Activated CD4-positive, alpha-beta T cell treated with anti-CD3 and anti-CD28 coated beads, Interleukin-2, amount 50 U/mL, for 1 hour (primary cell): ENCODE data around the gene MUC6.
"Not testable (repeated sequence)": the region's sequence is repeated elsewhere in the genome, so short reads cannot be mapped to it uniquely, and the experiment has no call there.

Source experiments
- DNase-seq: peaks from one replicate; pipeline ENCODE4 v3.0.0-alpha.2; 2020

The MUC6 gene

DNA sequence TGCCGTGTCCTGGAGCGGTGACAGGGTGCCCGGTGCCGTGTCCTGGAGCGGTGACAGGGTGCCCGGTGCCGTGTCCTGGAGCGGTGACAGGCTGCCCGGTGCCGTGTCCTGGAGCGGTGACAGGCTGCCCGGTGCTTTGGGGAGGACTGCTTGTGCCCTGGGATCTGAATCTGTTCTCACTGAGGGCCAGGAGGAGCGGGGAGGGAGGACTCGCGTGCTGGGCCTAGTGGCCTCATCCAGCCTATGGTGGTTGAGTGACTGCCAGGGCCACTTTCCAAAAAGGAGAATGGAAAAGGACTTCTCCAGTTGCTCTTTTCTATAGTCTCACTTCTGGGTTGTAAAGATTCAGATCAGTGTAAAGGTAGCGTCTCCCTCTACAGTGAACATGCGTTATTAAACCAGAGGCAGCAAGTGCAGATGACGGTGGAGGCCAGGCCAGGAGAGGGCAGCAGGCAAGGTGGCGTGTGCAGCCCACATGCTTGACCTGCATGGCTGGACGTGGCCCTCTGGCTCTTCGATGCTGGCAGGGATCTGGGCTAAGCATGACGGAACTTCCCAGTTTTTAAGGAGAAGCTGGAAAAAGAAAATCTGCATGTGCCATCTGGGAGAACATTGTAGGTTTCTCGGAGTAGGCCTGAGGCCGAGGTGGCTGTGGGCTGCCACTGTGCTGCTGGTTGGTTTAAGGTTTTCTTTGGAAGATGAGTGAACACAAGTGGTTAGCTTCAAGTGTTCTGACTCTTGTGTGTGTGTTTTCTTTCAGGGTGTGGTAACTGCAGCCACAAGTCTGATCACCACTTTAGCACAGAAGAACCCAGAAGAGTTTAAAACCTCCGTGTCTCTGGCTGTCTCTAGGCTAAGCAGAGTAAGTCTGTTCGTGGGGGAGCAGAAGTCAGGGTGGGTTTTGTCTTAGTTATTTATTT, 55.8 kb downstream of the MUC6 start:
- DNase-seq: no peak

DNA sequence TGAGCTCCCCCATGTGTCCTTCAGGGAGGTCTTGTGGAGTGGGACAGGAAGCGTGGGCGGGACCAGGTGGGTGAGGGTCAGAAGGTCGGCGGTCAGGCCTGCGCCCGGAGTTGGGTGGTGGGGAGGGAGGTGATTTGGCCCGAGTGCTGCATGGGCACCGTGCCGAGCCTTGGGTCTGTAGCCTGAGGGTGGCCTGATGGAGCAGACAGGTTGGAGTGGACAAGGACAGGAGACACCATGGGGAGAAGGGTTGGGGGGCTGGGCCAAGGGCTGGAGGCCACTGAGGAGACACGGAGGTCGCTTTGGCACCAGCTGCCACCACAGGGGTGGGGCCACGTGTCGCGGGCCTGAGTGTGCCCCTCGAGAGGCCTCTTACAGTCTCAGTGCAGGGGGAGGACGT, 57.7 kb downstream of the MUC6 start:
- no peak for DNase-seq

DNA sequence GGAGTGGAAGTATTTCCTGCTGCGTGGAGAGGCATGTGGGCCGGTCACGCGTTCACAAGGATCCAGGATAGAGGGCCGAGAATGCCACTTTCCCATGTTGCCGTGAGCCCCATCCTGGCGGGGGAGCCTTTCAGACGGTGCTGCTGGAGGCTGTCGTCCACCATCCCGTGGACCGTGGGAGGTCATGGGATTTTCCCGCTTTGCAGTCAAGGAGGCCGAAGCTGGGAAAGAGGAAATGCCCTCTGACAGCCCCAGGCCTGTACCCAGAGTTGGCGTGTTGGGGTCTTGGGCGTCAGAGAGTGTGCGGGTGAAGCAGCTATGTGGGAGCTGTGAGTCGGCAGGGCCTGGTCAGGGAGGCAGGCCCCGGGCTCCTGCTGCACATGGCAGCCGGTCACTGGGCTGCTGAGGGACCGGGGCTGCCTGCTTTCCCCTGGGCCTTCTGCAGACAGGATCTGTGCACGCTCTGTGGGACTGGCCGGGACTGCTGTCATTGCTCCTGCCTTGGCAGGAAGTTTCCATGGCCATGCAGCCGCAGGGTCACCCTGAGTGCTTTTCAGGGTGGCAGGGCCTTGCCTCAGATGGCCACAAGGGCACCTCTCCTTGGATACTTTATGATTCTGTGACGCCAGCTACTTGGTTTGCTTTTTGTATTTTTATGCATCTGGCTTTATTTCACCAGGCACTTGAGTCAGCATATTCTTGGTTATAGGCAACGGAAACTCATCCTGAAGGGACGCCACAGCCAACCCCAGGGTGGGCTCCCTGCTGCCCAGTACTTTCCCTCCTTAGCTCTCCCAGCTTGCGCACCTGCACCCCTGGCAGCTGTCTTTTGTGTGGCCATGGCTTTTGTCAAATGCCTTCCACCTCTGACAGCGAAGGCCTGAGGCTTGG, 58.4 kb downstream of the MUC6 start:
- DNase-seq: no peak

DNA sequence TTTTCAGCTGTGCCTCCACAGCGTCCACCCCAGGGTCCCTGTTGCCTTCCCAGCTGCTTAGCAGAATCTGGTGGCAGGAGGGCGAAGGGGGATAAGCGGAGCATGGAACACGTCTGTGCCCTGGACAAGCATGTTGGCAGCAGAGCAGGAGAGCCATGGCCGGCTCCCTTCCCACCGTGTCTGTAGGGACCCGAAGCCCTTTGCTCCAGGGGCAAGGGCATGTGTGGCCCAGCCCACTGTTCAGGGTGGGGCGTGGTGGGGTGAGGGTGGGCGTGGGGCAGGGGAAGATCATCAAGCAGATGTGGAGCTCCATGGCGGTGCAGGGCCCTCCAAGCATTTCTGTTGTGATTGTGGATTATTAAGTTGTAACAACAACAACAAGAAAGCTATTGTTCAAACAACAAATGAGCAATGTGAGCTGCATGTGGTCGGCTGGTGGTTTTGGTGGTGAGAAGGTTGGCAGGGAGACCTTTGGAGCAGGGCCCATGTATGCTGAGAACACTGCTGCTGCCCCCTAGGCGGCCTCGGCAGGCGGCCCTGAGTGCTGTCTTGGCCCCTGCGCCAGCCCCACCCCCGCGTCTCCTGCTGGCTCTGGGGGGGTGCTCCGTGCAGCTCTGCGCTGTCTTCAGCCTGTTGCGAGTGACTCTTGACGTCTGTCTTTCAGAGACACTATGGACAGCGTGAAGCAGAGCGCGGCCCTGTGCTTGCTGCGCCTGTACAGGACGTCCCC, 59.9 kb downstream of the MUC6 start:
- no peak for DNase-seq

GRCh38 chr11:975827-976226, 60.7 kb downstream of the MUC6 start:
- DNase-seq: no peak

- not testable (repeated sequence) for DNase-seq
Observed at GRCh38 chr11:975376-975775, 61.1 kb downstream of the MUC6 start.

GRCh38 chr11:973237-973636, 63.3 kb downstream of the MUC6 start:
- DNase-seq: no peak

DNA sequence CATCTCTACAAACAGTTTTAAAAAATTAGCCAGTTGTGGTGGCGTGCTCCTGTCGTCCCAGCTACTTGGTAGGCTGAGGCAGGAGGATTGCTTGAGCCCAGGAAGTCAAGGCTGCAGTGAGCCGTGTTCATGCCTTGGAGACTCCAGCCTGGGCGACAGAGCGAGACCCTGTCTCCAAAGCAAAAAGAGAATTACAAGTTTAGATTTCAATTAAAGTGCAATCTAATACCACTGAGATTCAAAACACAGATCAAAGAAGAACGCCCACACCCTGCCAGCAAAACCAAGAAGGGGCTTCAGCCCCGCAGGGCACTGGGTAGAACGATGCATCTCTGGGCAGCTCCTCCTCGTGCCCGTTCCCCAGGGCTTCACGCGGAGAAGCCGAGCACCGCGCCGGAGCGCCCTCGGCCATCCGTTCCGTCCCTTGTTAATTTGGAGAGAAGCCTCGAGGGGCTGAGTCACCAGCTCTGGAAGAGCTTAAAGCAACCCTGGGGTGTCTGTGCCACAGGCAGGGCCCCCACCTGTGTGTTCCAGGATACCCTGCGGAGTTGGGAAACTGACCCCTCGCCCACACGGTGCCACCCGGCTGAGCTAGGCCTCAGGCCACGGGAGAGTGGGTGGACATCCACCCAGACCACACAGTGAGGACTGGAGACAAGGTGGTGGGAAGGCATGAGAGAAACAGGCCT, 63.9 kb downstream of the MUC6 start:
- no peak for DNase-seq

GRCh38 chr11:971731-972365, 64.7 kb downstream of the MUC6 start:
- no peak for DNase-seq

DNA sequence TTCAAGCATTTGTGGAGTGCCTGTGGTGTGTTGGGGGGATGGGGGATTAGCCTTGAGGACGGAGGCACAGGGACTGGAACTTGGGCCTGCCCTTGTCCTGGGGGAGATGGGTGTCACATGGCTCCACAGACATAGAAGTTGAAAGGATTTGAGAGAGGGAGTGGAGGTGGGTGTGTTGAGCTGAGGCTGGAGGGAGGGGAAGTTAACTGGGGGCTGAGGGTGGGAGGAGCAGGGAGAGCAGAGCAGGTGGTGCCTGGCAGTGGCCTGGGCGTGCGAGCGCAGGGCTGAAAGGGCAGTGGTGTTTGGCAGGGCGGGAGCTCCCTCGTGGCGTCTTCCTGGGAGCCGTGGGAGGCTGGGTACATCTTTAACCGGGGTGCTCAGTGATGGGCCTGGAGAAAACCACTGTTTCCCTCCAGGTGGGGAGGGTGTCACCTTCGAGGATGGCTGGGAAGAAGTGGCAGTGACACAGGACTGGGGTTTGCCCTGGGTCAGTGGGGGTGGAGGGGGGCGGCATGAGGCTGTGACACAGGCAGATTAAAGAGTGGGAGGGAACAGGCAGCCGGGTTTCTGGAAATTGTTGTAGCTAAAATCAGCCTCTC, 65.3 kb downstream of the MUC6 start:
- no peak for DNase-seq

- no peak for DNase-seq
Observed at GRCh38 chr11:970319-970871, 66.1 kb downstream of the MUC6 start.

DNA sequence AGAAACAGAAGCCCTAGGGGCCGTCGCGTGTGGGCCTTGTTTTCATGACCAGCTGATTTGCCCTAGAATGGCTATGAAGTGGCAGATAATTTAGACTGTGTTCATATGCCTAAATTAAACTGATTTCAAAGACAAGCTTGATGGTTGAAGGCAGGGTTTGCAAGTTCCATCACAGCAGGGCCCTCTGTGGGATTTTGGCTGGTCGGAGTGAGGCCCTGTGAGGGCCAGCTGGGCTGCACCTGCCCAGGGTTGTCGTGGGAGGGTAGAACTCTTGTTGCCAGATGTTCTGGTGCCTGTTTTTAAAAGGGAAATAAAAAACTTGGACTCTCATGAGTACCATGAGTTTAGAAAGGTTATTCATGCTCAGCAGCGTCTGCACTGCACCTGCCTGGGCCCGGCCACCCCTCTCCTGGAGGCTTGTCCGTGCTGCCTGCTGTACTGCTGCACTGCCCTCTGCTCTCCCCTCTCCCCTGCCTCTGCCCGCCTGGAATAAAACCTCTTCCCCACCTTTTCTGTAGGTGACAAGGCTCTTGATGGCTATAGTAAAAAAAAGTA, 66.8 kb downstream of the MUC6 start:
- DNase-seq: no peak

DNA sequence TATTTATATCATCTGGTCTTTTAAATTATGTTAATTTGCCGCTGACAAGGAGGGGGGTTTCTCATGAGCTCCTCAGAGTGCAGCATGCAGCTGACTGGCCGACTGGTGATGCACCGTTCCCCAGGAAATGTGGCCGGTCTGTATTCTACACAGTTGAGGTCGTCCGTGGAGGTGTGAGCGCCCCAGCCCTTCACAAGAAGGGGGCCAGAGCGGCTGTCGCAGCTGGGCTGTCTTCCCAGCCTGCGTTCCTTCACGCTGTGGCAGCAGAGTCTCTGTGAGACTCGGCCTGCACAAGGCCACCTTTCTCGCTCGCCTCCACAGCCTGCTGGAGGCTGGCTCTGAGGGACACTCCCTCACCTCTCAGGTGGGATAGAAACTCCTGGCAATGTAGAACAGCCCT, 67.7 kb downstream of the MUC6 start:
- DNase-seq: no peak

DNA sequence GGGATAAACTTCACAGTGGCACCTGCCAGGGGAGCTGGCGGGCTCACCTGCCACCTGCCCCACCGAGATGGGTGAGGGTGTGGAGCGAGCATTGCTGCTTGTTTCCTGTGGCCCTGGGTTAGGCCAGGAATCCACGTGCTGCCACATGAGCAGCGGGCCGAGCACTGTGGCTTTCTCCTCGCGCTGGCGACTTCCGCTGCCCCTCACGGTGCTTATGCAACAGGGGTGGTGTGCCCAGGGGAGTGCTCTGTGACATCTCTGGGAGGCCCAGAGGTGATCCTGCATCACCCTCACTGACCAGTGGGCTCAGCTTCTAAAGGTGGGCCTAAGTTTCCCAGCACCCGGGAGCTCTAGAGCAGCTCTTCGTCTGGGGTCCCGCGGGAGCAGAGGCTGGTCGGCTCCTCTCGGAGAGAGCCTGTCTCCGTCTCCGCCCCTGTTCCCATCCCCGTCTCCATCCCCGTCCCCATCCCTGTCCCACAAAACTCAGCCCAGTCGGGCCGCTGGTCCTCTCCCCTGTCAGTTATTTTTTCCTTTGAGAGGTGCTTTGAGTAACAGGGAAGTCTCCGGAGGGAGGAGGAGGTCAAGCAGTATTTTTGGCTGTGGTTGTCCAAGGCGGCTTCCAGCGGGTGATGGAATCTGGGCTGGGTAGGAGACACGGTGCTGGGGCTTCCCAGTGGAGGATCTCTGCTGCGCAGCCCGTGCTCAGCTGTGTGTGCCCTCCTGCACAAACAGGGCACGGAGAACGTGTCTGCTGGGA, 68.3 kb downstream of the MUC6 start:
- DNase-seq: no peak

- DNase-seq: no peak
Observed at GRCh38 chr11:965206-965775, 71.2 kb downstream of the MUC6 start.

DNA sequence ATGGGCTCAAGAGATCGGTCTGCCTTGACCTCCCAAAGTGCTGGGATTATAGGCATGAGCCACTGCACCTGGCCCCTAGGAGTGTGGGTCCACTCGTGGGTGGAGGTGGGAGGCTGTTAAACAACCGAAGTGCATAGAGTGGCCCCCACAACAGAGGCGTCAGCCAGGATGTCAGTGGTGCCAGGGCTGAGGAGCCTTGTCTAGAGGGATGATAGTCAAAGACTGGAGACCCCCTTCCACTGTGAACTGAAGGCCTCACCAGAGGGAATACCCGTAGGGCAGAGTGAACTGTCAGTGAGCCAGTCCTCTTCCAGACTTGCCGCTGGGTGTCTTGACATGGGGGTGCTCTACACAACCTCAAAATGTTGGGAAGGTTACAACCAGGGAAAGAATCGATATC, 72.7 kb downstream of the MUC6 start:
- DNase-seq: no peak
